Liver (tissue), 9 donors: Measurements from ENCODE around the gene MVP. TPM values are rescaled to one million over a fixed set of nuclear protein-coding genes. Genes with fewer than 3 reads are reported as not detected.

ENCODE experiments used
- DNase-seq: peaks from one replicate; pipeline ENCODE4 v3.0.0-alpha.2; 2017; ENCODE audit warnings: low spot score
- H3K27ac ChIP-seq, 2 donors: one replicate each; pipeline ENCODE4 v1.7.0; 2013; ENCODE audit warnings: inconsistent platforms in 2 of 2, low read length in 2 of 2, control low read depth in 1 of 2, low read depth in 1 of 2, mild to moderate bottlenecking in 1 of 2
- H3K27me3 ChIP-seq, 4 donors: one replicate each; pipeline versions ENCODE4 v1.6.1 to v1.7.0; 2013; ENCODE audit warnings: low read length in 3 of 4, inconsistent platforms in 1 of 4, mild to moderate bottlenecking in 1 of 4, moderate library complexity in 1 of 4; ENCODE audit not compliant: control insufficient read depth in 4 of 4, insufficient read depth in 4 of 4
- H3K36me3 ChIP-seq, 4 donors: one replicate each; pipeline versions ENCODE4 v1.6.1 to v1.7.0; 2013; ENCODE audit warnings: low read length in 3 of 4, mild to moderate bottlenecking in 3 of 4, low read depth in 1 of 4, moderate library complexity in 1 of 4; ENCODE audit not compliant: control insufficient read depth in 4 of 4, insufficient read depth in 3 of 4
- H3K4me1 ChIP-seq, 4 donors: one replicate each; pipeline versions ENCODE4 v1.6.1 to v1.7.0; 2013; ENCODE audit warnings: low read length in 3 of 4, mild to moderate bottlenecking in 3 of 4, moderate library complexity in 1 of 4; ENCODE audit not compliant: control insufficient read depth in 4 of 4, insufficient read depth in 4 of 4
- H3K4me3 ChIP-seq, 3 donors: one replicate each; pipeline versions ENCODE4 v1.6.1 to v1.7.0; 2013; ENCODE audit warnings: low read length in 3 of 3, control low read depth in 1 of 3, low read depth in 1 of 3, mild to moderate bottlenecking in 1 of 3
- H3K9ac ChIP-seq, 2 donors: one replicate each; pipeline ENCODE4 v1.7.0; 2013; ENCODE audit warnings: low read length in 2 of 2, mild to moderate bottlenecking in 2 of 2, moderate library complexity in 2 of 2, control low read depth in 1 of 2, low read depth in 1 of 2
- H3K9me3 ChIP-seq, 4 donors: one replicate each; pipeline versions ENCODE4 v1.6.1 to v1.7.0; 2013; ENCODE audit warnings: low read length in 3 of 4; ENCODE audit not compliant: control insufficient read depth in 4 of 4
- EGR1 ChIP-seq, 2 donors: IDR thresholded peaks; 2 replicates each; pipeline ENCODE4 v1.6.1; 2016 to 2018; ENCODE audit warnings: antibody characterized with exemption in 2 of 2, low read depth in 2 of 2
- FOXA1 ChIP-seq: IDR thresholded peaks from 2 replicates; pipeline ENCODE4 v1.6.1; 2016; ENCODE audit warnings: antibody characterized with exemption
- FOXA2 ChIP-seq: IDR thresholded peaks from 2 replicates; pipeline ENCODE4 v1.6.1; 2016; ENCODE audit warnings: antibody characterized with exemption
- GABPA ChIP-seq, 2 donors: IDR thresholded peaks in 1 of 2; conservative IDR thresholded peaks in 1 of 2; 2 replicates each; pipeline ENCODE4 v1.6.1; 2016; ENCODE audit warnings: antibody characterized with exemption in 2 of 2, mild to moderate bottlenecking in 1 of 2, moderate library complexity in 1 of 2
- HNF4A ChIP-seq, 2 donors: conservative IDR thresholded peaks; 2 replicates each; pipeline ENCODE4 v1.6.1; 2016; ENCODE audit warnings: antibody characterized with exemption in 2 of 2, mild to moderate bottlenecking in 2 of 2
- HNF4G ChIP-seq: IDR thresholded peaks from 2 replicates; pipeline ENCODE4 v1.6.1; 2016; ENCODE audit warnings: antibody characterized with exemption
- JUND ChIP-seq, 2 donors: IDR thresholded peaks; 2 replicates each; pipeline ENCODE4 v1.6.1; 2016; ENCODE audit warnings: antibody characterized with exemption in 2 of 2
- NR2F2 ChIP-seq: IDR thresholded peaks from 2 replicates; pipeline ENCODE4 v1.6.1; 2016; ENCODE audit warnings: antibody characterized with exemption
- RAD21 ChIP-seq, 2 donors: IDR thresholded peaks; 2 replicates each; pipeline ENCODE4 v1.6.1; 2016; ENCODE audit warnings: antibody characterized with exemption in 2 of 2, mild to moderate bottlenecking in 2 of 2
- REST ChIP-seq: IDR thresholded peaks from 2 replicates; pipeline ENCODE4 v1.6.1; 2016; ENCODE audit warnings: antibody characterized with exemption, mild to moderate bottlenecking
- RXRA ChIP-seq, 2 donors: IDR thresholded peaks; 2 replicates each; pipeline ENCODE4 v1.6.1; 2017 to 2018; ENCODE audit warnings: antibody characterized with exemption in 2 of 2, mild to moderate bottlenecking in 1 of 2
- SP1 ChIP-seq: IDR thresholded peaks from 2 replicates; pipeline ENCODE4 v1.6.1; 2018; ENCODE audit warnings: antibody characterized with exemption, mild to moderate bottlenecking
- TAF1 ChIP-seq: conservative IDR thresholded peaks from 2 replicates; pipeline ENCODE4 v1.6.1; 2016; ENCODE audit warnings: antibody characterized with exemption, mild to moderate bottlenecking
- YY1 ChIP-seq: IDR thresholded peaks from 2 replicates; pipeline ENCODE4 v1.6.1; 2016; ENCODE audit warnings: antibody characterized with exemption, mild to moderate bottlenecking
- ZBTB33 ChIP-seq: IDR thresholded peaks from 2 replicates; pipeline ENCODE4 v1.6.1; 2016; ENCODE audit warnings: antibody characterized with exemption
- WGBS: extraction: QIAGEN DNeasy Blood & Tissue Kit; methylation state at CpG from one replicate; pipeline ENCODE4 v1.1.7; 2013; 5-methylcytosine and 5-hydroxymethylcytosine counted together
- polyA plus RNA-seq, 2 donors: library from polyadenylated mRNA; stranded (reverse) in 1 of 2; unstranded in 1 of 2; fragments of 200-250 nt in 1 of 2; fragments of >200 nt in 1 of 2; fragmentation: Nextera tagmentation in 1 of 2; extraction: Ambion mirVana in 1 of 2; gene quantifications; one replicate each; pipeline versions ENCODE4 v1.2.1 to v1.2.3, GENCODE V29; 2013 to 2015
- total RNA-seq, 2 donors: library from RNA; depleted of rRNA; stranded (reverse); fragments of >200 nt; gene quantifications; one replicate each; pipeline ENCODE4 v1.2.3, GENCODE V29; 2014
- TF ChIP-seq, protein P1 (sequence below): IDR thresholded peaks from 2 replicates; pipeline ENCODE4 v1.6.1; 2016; ENCODE audit warnings: antibody characterized with exemption
- TF ChIP-seq, protein P2 (sequence below): IDR thresholded peaks from 2 replicates; pipeline ENCODE4 v1.6.1; 2016; ENCODE audit warnings: antibody characterized with exemption
- TF ChIP-seq, protein P3 (sequence below): fragments of 150-350 bp; IDR thresholded peaks from 2 replicates; pipeline ENCODE4 v1.5.1; 2017; ENCODE audit warnings: improper control_type of control experiment, low read depth, low read length; ENCODE audit not compliant: missing input control
- donor health status: healthy.
- donor health status: healthy.
- donor health status: healthy.
- donor health status: healthy.
- donor health status: healthy.

Gene MVP
- total and polyA plus RNA-seq, 4 donors, result 30.7 to 78.4 (median 50.7) TPM

- Histone ChIP-seq H3K27me3 (no peaks in the 10 kb centered on the region), H3K36me3 (peaks cover 21 to 58% (median 22%) of the 10 kb centered on the region in 4 donors), H3K4me1 (peaks cover 0 to 6% (median 0%) of the 10 kb centered on the region in 4 donors), H3K4me3 (no peak overlapping the region), H3K9me3 (no peaks in the 10 kb centered on the region), H3K27ac (no peak overlapping the region), H3K9ac (no peak overlapping the region)
- TF ChIP-seq HNF4A (conservative IDR thresholded peaks at IDR 0.05) (no peak), RAD21 (IDR thresholded peaks at IDR 0.05) (no peak), EGR1 (IDR thresholded peaks at IDR 0.05; ENCODE audit: low read depth in 2 of 2) (no peak), FOXA1 (no peak), RXRA (IDR thresholded peaks at IDR 0.05) (no peak), NR2F2 (no peak), FOXA2 (no peak), REST (no peak), TAF1 (no peak), GABPA (IDR thresholded peaks at IDR 0.05 in 1 of 2, conservative IDR thresholded peaks at IDR 0.05 in 1 of 2) (no peak), YY1 (no peak), ZBTB33 (no peak), SP1 (no peak), JUND (IDR thresholded peaks at IDR 0.05) (no peak), HNF4G (no peak)
- TF ChIP-seq, protein P1, sequence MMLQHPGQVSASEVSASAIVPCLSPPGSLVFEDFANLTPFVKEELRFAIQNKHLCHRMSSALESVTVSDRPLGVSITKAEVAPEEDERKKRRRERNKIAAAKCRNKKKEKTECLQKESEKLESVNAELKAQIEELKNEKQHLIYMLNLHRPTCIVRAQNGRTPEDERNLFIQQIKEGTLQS, result no peak
- TF ChIP-seq, protein P2, sequence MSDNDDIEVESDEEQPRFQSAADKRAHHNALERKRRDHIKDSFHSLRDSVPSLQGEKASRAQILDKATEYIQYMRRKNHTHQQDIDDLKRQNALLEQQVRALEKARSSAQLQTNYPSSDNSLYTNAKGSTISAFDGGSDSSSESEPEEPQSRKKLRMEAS, result no peak
- TF ChIP-seq, protein P3, sequence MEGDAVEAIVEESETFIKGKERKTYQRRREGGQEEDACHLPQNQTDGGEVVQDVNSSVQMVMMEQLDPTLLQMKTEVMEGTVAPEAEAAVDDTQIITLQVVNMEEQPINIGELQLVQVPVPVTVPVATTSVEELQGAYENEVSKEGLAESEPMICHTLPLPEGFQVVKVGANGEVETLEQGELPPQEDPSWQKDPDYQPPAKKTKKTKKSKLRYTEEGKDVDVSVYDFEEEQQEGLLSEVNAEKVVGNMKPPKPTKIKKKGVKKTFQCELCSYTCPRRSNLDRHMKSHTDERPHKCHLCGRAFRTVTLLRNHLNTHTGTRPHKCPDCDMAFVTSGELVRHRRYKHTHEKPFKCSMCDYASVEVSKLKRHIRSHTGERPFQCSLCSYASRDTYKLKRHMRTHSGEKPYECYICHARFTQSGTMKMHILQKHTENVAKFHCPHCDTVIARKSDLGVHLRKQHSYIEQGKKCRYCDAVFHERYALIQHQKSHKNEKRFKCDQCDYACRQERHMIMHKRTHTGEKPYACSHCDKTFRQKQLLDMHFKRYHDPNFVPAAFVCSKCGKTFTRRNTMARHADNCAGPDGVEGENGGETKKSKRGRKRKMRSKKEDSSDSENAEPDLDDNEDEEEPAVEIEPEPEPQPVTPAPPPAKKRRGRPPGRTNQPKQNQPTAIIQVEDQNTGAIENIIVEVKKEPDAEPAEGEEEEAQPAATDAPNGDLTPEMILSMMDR, result no peak
- no peak for DNase-seq
- WGBS, result 97% methylated on average over 7 of the region's 7 CpGs
These were observed 15.7 kb downstream of the MVP start for GRCh38 chr16:29835926-29836325.
